Breast epithelium (tissue), 3 donors: ENCODE results near the gene UBP1.

ENCODE experiments used
- POLR2A ChIP-seq: fragments of 450-650 bp; IDR thresholded peaks from one replicate; pipeline ENCODE4 v1.6.1; 2016; ENCODE audit warnings: antibody characterized with exemption, mild to moderate bottlenecking, moderate library complexity
- POLR2AphosphoS5 ChIP-seq, 3 donors: sonication (generic); formaldehyde crosslinking; IDR thresholded peaks; one replicate each; pipeline ENCODE4 v1.6.1; 2017; ENCODE audit warnings: antibody characterized with exemption in 3 of 3
- TF ChIP-seq, protein P1 (sequence below), 3 donors: fragments of 450-650 bp; IDR thresholded peaks; one replicate each; pipeline ENCODE4 v1.5.1; 2016 to 2017; ENCODE audit warnings: antibody characterized with exemption in 3 of 3, mild to moderate bottlenecking in 3 of 3, moderate library complexity in 3 of 3

DNA sequence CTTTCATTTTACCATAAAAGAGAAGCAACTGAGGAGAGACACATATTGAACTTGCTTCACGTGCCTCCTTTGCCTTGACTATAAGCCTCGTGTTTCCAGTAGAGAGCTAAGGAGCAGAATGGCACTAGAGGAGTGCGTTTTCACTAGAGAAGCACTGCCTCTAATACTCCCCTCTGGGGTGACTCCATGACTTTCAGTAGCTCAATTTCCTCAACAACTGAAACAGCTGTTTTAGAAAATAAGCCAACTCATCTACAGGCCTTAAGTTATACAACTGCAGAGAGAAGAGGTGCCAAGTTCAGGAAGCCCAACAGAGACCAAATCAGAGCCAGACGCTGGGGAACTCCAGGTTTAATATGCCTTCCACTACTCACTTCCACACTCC, 1.9 kb downstream of the UBP1 start:
- TF ChIP-seq, protein P1, sequence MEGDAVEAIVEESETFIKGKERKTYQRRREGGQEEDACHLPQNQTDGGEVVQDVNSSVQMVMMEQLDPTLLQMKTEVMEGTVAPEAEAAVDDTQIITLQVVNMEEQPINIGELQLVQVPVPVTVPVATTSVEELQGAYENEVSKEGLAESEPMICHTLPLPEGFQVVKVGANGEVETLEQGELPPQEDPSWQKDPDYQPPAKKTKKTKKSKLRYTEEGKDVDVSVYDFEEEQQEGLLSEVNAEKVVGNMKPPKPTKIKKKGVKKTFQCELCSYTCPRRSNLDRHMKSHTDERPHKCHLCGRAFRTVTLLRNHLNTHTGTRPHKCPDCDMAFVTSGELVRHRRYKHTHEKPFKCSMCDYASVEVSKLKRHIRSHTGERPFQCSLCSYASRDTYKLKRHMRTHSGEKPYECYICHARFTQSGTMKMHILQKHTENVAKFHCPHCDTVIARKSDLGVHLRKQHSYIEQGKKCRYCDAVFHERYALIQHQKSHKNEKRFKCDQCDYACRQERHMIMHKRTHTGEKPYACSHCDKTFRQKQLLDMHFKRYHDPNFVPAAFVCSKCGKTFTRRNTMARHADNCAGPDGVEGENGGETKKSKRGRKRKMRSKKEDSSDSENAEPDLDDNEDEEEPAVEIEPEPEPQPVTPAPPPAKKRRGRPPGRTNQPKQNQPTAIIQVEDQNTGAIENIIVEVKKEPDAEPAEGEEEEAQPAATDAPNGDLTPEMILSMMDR (IDR thresholded peaks at IDR 0.05) = no peak
- TF ChIP-seq POLR2A (no peak), POLR2AphosphoS5 (IDR thresholded peaks at IDR 0.05) (no peak)
